Aorta (tissue), 5 donors: ENCODE measurements around the gene CGREF1. TPM values are rescaled to one million over a fixed set of nuclear protein-coding genes. Genes with fewer than 3 reads are reported as not detected.

ENCODE experiments used
- ATAC-seq: fragments of 200-7000 bp; cut with Tn5 transposase; one replicate; pipeline ENCODE4 v1.9.1; 2022; ENCODE audit warnings: moderate library complexity; ENCODE audit not compliant: low FRiP score
- DNase-seq, 2 donors: peaks; one replicate each; pipeline ENCODE4 v3.0.0-alpha.2; 2020
- H3K27ac ChIP-seq, 2 donors: one replicate each; pipeline ENCODE4 v1.5.1; 2013; ENCODE audit warnings: low read length in 2 of 2, mild to moderate bottlenecking in 2 of 2, moderate library complexity in 2 of 2, control low read depth in 1 of 2, inconsistent platforms in 1 of 2, low read depth in 1 of 2
- H3K27me3 ChIP-seq, 2 donors: one replicate each; pipeline ENCODE4 v1.6.1; 2013; ENCODE audit warnings: control low read depth in 1 of 2, low read length in 1 of 2, mild to moderate bottlenecking in 1 of 2, moderate library complexity in 1 of 2; ENCODE audit not compliant: insufficient read depth in 2 of 2, control insufficient read depth in 1 of 2
- H3K36me3 ChIP-seq, 2 donors: one replicate each; pipeline ENCODE4 v1.6.1; 2013; ENCODE audit warnings: control low read depth in 1 of 2, low read length in 1 of 2, mild to moderate bottlenecking in 1 of 2; ENCODE audit not compliant: insufficient read depth in 2 of 2, control insufficient read depth in 1 of 2
- H3K4me1 ChIP-seq, 2 donors: one replicate each; pipeline ENCODE4 v1.6.1; 2013; ENCODE audit warnings: low read length in 2 of 2, control low read depth in 1 of 2, mild to moderate bottlenecking in 1 of 2, moderate library complexity in 1 of 2; ENCODE audit not compliant: insufficient read depth in 2 of 2, control insufficient read depth in 1 of 2
- H3K4me3 ChIP-seq, 2 donors: one replicate each; pipeline ENCODE4 v1.5.1; 2013; ENCODE audit warnings: low read length in 2 of 2, control low read depth in 1 of 2, mild to moderate bottlenecking in 1 of 2
- H3K9me3 ChIP-seq: one replicate; pipeline ENCODE4 v1.6.1; 2013; ENCODE audit warnings: mild to moderate bottlenecking, low read length; ENCODE audit not compliant: control insufficient read depth
- WGBS, 2 donors: extraction: QIAGEN DNeasy Blood & Tissue Kit; methylation state at CpG; one replicate each; pipeline ENCODE4 v1.1.7; 2013; 5-methylcytosine and 5-hydroxymethylcytosine counted together
- intact Hi-C, 2 donors: fragments of 100-400 bp; cut with DNase I; formaldehyde crosslinking; loops; one replicate each; pipeline versions ENCODE4 v1.14.2 to v1.15.0; 2022
- polyA plus RNA-seq, 2 donors: library from polyadenylated mRNA; stranded (reverse); fragments of 200-250 nt; gene quantifications; one replicate each; pipeline ENCODE4 v1.2.3, GENCODE V29; 2013
- total RNA-seq, 2 donors: library from RNA; stranded (reverse); fragmentation: NEBNext Ultra II Directional; extraction: Animal tissue kit (Norgen Biotek cat#: 25700); gene quantifications; one replicate each; pipeline ENCODE4 v1.2.1, GENCODE V29; 2021
- donor health status: healthy with polysubstance abuse.
- donor health status: Bipolar disorder and iron deficiency.
- donor health status: DM: no; HTN: no; CAD: no.
- donor health status: DM: no; HTN: no; CAD: no.
- donor health status: DM: yes; HTN: yes; CAD: no.

CGREF1 gene
- total and polyA plus RNA-seq, 4 donors: 5.8 to 8.6 (median 7.5) TPM

DNA sequence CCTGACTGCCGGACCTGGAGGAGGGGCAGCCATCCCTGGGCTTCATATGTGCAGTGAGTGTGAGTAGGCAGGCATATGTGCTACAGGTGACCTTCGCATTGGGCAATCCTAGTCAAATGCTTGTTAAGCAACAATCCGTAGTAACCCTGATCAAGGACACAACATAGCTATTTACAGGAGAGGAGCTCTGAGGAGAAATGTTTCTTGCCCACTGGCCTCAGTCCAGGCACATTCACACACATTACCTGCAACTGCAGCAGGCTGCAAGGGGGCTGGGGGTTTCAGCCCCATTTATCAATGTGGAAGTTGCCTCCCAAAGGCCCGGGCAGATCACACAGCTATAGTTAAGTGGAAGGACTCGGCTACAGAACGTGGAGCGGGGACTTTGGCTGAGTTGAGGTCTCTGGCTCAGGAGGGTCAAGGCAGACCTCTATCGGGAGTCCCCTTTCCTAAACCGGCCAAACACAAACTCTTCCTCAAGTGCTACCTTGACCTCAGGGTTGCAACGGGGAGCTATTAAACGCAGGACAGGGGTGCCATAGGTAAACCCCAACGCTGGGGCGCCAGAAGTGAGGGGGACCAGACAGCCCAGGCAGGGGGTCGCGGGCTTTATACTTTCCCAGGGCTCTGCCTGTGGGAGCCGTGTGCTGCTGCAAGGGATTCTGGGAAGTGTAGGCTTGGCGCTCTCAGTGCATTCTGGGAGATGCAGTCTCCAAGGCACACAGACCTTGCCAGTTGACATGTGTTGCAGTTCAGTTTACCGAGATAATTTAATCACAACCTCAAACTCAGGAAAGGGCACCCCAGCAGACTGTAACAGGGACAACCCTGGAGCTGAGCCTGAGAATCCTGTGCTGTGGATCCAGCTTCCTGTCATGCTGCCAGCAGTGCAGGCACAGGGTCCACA lies 22.9 kb downstream of the CGREF1 start:
- 23% methylated on average over 18 of the region's 18 CpGs for WGBS, 2 donors
- intact Hi-C loops: loop anchor here (5.0 to 10.0 kb wide), 2 partner anchors 96 to 99 kb away; no protein-coding TSS in a partner anchor
- H3K27me3 ChIP-seq: no peaks in the 10 kb centered on the region
- H3K36me3 ChIP-seq: no peaks in the 10 kb centered on the region
- DNase-seq (peak; percentile 75 to 83), ATAC-seq (peak; percentile 72)
- H3K4me3 ChIP-seq: no peak overlapping the region
- no peaks in the 10 kb centered on the region for H3K9me3 ChIP-seq
- H3K27ac ChIP-seq: no peak overlapping the region
- H3K4me1 ChIP-seq: no peaks in the 10 kb centered on the region

DNA sequence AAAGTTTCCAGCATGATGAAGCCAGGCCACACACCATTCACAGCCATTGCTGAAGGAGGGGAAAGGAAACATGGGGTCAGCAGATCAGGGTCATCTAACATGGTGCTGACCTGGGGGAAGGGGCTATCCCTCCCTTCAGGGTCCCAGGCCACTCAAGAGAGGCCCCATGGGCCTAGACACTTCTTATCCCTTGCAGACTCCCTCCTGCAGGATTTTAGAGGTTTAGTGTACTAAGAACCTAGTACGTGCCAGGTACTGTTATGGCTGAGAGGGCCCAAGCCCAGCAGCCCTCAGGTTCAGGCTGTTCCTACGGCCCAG lies 23.5 kb downstream of the CGREF1 start:
- 82 to 93% methylated on average over 2 of the region's 2 CpGs for WGBS, 2 donors
- no peaks in the 10 kb centered on the region for H3K9me3 ChIP-seq
- intact Hi-C loops: loop anchor here (5.0 to 10.0 kb wide), 2 partner anchors 97 to 99 kb away; no protein-coding TSS in a partner anchor
- no peak overlapping the region for H3K4me3 ChIP-seq
- H3K27ac ChIP-seq: no peak overlapping the region
- no peaks in the 10 kb centered on the region for H3K4me1 ChIP-seq
- H3K27me3 ChIP-seq: no peaks in the 10 kb centered on the region
- DNase-seq: no peak
- no peak for ATAC-seq
- H3K36me3 ChIP-seq: no peaks in the 10 kb centered on the region

DNA sequence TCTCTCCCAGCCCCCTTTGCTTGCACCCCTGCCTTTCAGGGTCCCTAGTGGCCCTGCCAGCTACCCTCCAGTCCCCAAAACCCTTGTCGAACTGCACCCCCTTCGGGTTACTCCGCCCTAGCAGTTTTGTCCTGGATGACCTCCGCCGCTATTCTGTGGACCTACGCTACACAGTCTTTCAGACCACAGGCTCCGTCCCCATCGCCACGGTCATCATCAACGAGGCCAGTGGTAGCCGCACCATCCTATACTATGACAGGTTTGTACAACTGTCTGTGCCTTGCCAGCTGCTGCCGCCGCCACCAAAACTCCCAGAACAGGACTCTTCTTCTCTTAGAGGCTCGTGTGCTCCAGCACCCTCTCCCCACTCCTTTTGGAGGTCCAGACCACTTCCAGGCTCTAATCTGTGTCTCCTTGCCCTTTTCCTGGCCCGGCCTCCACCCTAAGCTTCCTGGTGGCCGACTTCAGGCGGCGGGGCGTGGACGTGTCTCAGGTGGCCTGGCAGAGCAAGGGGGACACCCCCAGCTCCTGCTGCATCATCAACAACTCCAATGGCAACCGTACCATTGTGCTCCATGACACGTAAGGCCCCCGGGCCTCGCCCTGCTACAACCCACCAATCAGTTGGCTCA lies 24.5 kb downstream of the CGREF1 start:
- 93% methylated on average over 24 of the region's 24 CpGs for WGBS, 2 donors
- H3K27me3 ChIP-seq: no peaks in the 10 kb centered on the region

DNA sequence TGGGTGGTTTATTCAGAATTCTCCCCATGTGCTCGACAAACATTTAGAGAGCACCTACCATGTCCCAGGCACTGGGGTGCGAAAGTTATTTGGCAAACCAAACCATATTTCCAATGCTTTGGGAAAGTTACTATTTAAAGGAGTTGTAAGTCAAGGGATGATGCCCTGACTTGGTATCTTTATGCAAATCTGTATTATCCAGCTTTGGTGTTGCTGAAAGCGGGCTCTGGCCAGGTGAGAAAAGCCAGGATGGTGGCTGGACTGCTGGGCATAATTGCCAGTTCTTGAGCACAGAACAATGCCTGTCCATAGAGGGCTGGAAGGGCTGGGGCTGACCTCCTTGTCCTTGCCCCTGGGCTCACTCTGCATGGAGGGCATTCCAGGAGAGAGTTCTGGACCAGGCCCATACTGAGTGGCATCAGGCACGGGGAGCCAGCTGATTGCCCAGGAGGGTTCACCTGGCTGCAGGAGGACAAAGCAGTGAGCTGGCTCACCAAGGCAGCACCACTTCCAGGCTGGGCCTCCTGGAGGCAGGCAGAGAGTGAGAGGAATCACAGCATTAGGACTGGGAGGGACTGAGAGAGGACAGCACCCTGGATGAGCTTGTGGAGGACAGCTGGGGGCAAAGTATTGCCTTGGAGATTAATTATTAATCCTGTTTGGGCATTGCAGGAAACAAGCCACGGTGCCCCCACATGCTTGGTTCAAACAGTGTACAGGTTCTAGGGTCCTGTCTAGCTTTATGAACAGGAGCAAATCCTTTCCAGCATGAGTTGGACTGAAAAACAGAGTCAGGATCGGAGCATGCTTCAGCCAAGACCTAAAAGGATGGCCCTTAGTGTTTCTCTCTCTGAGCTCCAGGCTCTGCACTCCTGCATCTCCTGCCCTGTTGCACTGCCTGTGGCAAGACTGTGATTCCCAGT lies 25.2 kb downstream of the CGREF1 start:
- no peak overlapping the region for H3K27ac ChIP-seq
- H3K4me3 ChIP-seq: no peak overlapping the region
- no peaks in the 10 kb centered on the region for H3K27me3 ChIP-seq
- DNase-seq (peak in 1 of 2 donors; percentile 59), ATAC-seq (no peak)
- no peaks in the 10 kb centered on the region for H3K36me3 ChIP-seq
- no peaks in the 10 kb centered on the region for H3K9me3 ChIP-seq
- intact Hi-C loops: loop anchor here in 1 of 2 donors (10.0 kb wide), 1 partner anchor 101 kb away; no protein-coding TSS in a partner anchor
- H3K4me1 ChIP-seq: no peaks in the 10 kb centered on the region
- WGBS, 2 donors: 89 to 92% methylated on average over 6 of the region's 6 CpGs

More for the DNA sequence above, 24.5 kb downstream of the CGREF1 start:
- intact Hi-C loops: loop anchor here in 1 of 2 donors (10.0 kb wide), 1 partner anchor 100 kb away; no protein-coding TSS in a partner anchor
- Histone ChIP-seq H3K4me3 (no peak overlapping the region), H3K9me3 (no peaks in the 10 kb centered on the region), H3K4me1 (no peaks in the 10 kb centered on the region), H3K36me3 (no peaks in the 10 kb centered on the region), H3K27ac (no peak overlapping the region)
- ATAC-seq (no peak), DNase-seq (peak in 1 of 2 donors; percentile 41)

DNA sequence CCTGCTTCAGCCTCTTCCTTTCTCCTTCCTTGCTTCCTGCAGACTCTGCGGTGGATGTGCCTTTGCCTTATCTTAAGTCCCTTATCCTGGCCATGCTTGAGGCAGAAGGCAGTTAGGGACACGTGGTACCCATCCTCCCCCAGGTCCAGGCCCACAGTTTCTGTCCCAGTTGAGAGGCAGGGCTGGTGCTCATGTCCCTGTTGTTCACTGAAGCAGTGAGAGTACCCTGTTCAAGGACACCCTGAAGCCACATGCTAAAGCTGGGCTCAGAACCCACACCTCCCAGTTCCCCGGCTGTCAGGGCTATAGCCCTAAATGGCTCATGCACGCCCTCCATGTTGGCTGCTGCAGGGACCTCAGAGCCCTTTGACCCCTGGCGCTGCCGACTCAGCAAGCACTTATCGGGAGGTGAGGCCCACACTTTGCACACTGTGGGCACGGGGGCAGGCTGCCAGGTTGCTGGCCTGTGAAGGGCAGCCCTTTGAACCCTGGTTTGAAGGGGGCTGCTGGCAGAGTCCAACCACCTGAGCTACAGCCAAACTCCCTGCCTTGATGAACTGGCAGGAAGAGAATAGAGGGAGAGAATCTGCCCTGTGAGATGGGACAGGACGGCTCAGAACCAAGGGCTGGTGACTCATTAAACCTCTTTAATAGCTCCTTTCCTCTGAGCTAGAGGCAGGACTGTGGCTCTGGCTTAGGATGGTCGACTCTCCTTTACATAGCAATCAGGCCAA lies 26.1 kb downstream of the CGREF1 start:
- ATAC-seq: no peak
- H3K27me3 ChIP-seq: no peaks in the 10 kb centered on the region
- no peaks in the 10 kb centered on the region for H3K9me3 ChIP-seq
- no peaks in the 10 kb centered on the region for H3K36me3 ChIP-seq
- no peak overlapping the region for H3K27ac ChIP-seq
- intact Hi-C loops: loop anchor here in 1 of 2 donors (10.0 kb wide), 1 partner anchor 102 kb away; no protein-coding TSS in a partner anchor
- WGBS, 2 donors: 75 to 84% methylated on average over 9 to 10 of the region's 10 CpGs
- no peak overlapping the region for H3K4me3 ChIP-seq
- H3K4me1 ChIP-seq: no peaks in the 10 kb centered on the region
- DNase-seq: peak in 1 of 2 donors; percentile 58

DNA sequence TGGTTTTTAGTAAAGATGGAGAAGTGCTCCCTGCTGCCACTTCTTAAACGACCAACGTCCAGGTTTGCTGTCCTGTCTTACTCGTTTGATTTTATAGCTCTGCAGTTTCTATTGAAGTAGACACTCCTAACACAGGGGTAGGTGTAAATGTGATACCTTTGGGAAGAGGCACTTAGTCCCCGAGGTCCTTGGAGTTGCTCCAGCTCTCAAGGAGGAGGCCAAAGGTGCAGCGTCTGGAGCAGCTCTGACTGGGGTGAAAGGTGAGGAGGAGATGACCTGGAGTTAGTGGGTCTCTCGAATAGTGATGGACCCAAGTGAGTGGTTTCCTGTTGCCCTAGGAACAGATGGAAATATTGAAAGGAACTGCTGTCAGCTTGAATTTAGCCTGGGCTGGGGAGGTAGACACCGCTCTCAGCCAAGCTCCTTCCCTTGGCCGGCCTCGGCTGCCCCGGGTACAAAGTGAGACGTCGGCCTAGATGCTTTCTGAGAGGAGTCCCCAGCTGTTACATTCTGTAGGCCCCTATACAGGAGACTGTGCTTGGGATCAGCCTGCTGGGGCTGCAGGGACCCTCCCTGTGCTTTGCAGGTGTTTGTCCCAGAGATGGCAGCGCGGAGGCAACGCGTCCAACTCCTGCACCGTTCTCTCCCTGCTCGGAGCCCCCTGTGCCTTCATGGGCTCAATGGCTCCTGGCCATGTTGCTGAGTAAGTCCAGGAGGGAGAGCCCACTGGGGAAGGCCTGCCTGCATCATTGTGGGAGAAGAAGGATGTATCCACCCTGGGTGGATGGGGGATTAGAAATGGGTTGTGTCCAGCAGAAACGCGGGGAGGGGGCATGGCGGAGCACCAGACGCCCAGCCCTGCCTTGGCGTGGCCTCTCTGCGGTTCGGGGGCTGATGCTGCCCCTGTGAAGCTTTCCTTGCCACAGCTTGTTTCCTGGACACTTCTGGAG lies 26.9 kb downstream of the CGREF1 start:
- WGBS, 2 donors: 81 to 83% methylated on average over 25 of the region's 25 CpGs
- Histone ChIP-seq H3K27me3 (no peaks in the 10 kb centered on the region), H3K4me1 (no peaks in the 10 kb centered on the region), H3K27ac (no peak overlapping the region), H3K4me3 (no peak overlapping the region), H3K36me3 (no peaks in the 10 kb centered on the region), H3K9me3 (no peaks in the 10 kb centered on the region)
- DNase-seq (peak in 1 of 2 donors; percentile 62), ATAC-seq (no peak)
- intact Hi-C loops: loop anchor here in 1 of 2 donors (10.0 kb wide), 1 partner anchor 103 kb away; no protein-coding TSS in a partner anchor
